ENCODE results near the gene CHMP2A. TPM values are rescaled to one million over a fixed set of nuclear protein-coding genes. Genes with fewer than 3 reads are reported as not detected.
"Not testable (repeated sequence)": the region's sequence is repeated elsewhere in the genome, so short reads cannot be mapped to it uniquely, and the experiment has no call there.

CHMP2A gene
- total RNA-seq, 1 donor: 111 TPM

GRCh38 chr19:58581227-58582141 lies 26.6 kb upstream of the CHMP2A start:
- TF ChIP-seq CTCF (IDR thresholded peaks at IDR 0.05; ENCODE audit: insufficient read depth, low read depth, low read length): peak; percentile 99
- no peak overlapping the region for H3K4me3 ChIP-seq (ENCODE audit: low read depth, low read length)
- peak; percentile 96 for DNase-seq (ENCODE audit: low read depth)

GRCh38 chr19:58579473-58580142 lies 24.7 kb upstream of the CHMP2A start:
- no peak for DNase-seq (ENCODE audit: low read depth)
- no peak overlapping the region for H3K4me3 ChIP-seq (ENCODE audit: low read depth, low read length)
- no peak for TF ChIP-seq CTCF (IDR thresholded peaks at IDR 0.05; ENCODE audit: insufficient read depth, low read depth, low read length)

- no peak overlapping the region for H3K4me3 ChIP-seq (ENCODE audit: low read depth, low read length)
- no peak for TF ChIP-seq CTCF (IDR thresholded peaks at IDR 0.05; ENCODE audit: insufficient read depth, low read depth, low read length)
- DNase-seq (ENCODE audit: low read depth): no peak
Measured at GRCh38 chr19:58578012-58578925, 23.4 kb upstream of the CHMP2A start.

- not testable (repeated sequence) for DNase-seq (ENCODE audit: low read depth)
Measured at GRCh38 chr19:58577581-58577980, 22.7 kb upstream of the CHMP2A start.

DNA sequence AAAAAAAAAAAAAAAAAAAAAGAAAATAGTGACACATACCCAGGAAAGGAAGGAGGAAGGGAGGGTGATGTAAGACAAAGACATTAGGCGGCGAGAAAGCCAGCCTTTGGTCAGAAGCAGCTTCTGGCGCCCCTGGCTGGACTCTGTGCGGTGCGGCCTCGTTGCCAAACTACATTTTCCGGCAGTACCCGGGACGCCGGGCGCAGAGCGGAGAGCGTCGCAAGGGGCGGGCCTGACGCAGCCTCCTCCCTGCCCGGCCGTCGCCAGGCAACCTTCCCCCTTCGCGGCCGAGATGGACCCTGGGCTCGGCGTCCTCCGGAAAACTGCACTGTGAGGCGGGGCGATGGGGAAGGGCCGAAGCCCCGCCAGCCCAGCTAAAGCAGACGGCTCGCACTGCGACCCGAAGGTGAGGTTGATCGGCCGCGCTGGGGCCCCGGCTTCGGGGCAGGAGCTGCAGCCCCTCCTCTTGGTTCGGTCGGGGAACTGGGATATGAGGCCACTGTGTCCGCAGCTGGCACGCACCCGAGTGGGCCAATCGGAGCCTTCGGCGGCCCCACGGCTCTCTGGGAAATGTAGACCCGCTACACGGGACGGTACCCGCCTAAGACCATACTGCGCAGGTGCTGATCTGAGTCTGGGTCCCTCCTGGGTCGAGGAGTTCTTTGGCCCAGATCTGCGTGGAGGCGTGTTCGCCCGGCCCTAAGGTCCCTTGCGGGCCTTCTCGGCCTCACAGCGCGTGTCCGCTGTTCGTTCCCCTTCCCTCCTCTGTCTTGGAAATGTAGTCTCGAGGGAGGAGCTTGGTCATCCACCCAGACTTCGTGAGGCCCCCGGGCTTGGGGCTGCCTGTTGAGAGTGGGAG lies 20.5 kb upstream of the CHMP2A start:
- peak; percentile 90 for DNase-seq (ENCODE audit: low read depth)
- peak overlapping the region; percentile 85 for H3K4me3 ChIP-seq (ENCODE audit: low read depth, low read length)
- TF ChIP-seq CTCF (IDR thresholded peaks at IDR 0.05; ENCODE audit: insufficient read depth, low read depth, low read length): no peak

More at GRCh38 chr19:58577581-58577980, 22.7 kb upstream of the CHMP2A start:
- not testable (repeated sequence) for H3K4me3 ChIP-seq (ENCODE audit: low read depth, low read length)

GRCh38 chr19:58573658-58574164 lies 18.8 kb upstream of the CHMP2A start:
- peak overlapping the region; percentile 95 for H3K4me3 ChIP-seq (ENCODE audit: low read depth, low read length)
- no peak for TF ChIP-seq CTCF (IDR thresholded peaks at IDR 0.05; ENCODE audit: insufficient read depth, low read depth, low read length)
- no peak for DNase-seq (ENCODE audit: low read depth)

All from fibroblast of villous mesenchyme (primary cell).